Effector CD4-positive, alpha-beta T cell (primary cell): ENCODE results near the gene NR1D2.
"Not testable (repeated sequence)": the region's sequence is repeated elsewhere in the genome, so short reads cannot be mapped to it uniquely, and the experiment has no call there.

Source experiments
- DNase-seq: peaks from one replicate; pipeline ENCODE4 v3.0.0-alpha.2; 2020
- total RNA-seq: gene quantifications from one replicate; lab custom pipeline; 2026; lab: John Stamatoyannopoulos, UW

Gene NR1D2
- 227 reads per million, percentile 93 among the genes with 10 or more reads in this experiment for total RNA-seq

DNA sequence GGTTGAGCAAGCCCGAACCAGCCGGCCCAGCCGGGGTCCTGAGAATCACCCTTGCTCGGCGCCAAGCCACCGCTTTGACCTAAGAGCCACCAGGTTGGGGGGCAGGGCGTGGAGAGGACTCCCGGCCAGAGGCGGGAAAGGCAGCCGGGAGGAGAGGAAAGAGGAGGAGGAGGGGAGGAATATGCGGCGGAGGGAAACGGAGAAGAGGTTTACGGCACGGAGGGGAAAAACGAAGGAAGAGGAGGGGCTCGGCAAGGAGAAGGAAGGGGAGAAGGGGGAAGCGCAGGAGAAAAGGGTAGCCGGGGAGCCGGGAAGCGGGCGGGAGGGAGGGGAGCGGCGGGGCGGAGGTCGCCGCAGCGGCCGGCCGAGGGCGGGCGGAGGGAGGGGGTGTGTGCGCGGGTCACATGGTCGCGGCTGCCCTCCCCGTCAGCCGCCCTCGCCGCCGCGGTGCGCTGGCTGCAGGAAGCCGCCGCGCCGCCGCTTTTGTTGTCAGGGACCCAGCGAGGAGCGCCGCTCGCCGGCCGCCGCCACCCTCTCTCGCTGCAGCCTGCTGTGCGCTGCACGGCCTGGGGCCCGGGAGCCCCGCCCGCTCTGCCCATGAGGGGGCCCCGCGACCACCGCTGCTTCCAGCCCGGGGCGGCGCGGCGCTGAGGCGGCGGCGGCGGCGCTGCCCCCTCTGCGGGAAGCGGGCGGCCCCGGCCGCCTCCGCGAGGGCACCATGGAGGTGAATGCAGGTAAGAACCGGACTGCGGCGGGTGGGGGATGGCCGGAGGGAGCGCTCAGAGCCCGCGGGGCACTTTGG is at the start of gene NR1D2:
TSS of gene NR1D2 (plus strand) at position 426 of the 802 bp plus-strand sequence. CDS start at position 719, 293 bp downstream.
- peak; percentile 75 for DNase-seq

DNA sequence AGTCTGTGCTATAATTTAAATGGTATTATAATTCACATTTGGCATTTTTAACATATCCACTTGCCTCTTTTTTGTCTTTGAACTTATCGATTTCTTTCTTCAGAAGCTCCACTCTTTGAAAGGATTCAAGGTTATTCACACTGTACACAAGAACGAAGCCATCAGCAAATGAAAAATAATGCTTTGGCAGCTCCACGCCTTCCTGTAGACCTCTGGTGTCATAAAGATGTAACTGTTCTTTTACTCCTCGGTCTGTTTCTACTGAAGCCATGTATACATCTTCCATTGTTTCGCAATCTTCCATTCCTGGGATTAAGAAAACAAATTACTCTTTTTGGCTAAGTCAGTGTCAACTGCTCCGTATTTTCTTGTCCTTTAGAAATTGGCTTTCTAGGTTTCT is 44.3 kb upstream of the NR1D2 start:
- DNase-seq = no peak

DNA sequence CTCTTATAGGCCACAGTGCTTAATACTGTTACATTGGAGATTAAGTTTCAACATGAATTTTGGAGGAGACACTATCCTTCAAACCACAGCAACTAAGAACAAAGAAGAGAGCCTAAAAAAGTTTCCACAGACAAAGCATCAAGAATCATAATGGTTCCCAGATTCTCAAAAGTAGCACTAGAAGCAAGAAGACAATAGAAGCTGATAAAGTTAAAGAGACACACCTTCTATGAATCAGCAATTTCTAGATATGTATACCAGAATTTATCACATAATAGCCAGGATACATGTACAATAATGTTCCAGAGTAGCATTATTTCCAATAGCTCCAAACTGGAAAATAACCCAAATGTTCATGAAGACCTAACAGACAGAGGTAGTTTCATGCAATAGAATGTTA is 40.5 kb upstream of the NR1D2 start:
- DNase-seq = no peak

DNA sequence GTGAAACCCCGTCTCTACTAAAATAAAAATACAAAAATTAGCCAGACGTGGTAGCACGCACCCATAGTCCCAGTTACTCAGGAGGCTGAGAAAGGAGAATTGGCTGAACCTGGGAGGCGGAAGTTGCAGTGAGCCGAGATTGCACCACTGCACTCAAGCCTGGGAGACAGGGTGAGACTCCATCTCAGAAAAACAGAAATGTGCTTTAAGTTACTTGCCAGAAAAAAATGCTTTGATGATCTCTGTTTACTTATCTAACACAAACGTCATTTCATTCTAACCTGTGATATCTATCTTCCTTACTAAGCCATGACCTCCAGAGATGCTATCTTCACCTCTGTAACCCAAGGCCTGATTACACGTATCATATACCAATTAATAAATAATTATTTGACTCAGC is 35.7 kb upstream of the NR1D2 start:
- DNase-seq = no peak

DNA sequence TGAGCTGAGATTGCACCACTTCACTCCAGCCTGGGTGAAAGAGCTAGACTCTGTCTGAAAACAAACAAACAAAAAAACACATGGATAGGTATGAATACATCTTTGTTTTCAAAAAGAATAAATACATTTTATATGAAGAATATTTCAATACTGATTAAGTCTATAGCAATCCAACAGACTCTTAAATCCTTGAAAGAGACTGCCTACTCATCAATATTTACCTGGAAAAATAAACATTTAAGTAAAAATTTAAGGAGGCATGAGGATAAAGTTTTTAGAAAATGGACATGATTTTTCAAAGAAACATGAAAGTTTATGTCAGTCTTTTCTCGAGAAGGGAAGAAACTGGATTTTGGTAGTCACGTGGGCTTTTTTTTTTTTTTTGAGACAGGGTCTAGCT is 33.7 kb upstream of the NR1D2 start:
- no peak for DNase-seq

DNA sequence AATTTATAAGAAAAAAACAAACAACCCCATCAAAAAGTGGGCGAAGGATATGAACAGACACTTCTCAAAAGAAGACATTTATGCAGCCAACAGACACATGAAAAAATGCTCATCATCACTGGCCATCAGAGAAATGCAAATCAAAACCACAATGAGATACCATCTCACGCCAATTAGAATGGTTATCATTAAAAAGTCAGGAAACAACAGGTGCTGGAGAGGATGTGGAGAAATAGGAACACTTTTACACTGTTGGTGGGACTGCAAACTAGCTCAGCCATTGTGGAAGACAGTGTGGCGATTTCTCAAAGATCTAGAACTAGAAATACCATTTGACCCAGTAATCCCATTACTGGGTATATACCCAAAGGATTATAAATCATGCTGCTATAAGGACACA is 32.8 kb upstream of the NR1D2 start:
- not testable (repeated sequence) for DNase-seq

DNA sequence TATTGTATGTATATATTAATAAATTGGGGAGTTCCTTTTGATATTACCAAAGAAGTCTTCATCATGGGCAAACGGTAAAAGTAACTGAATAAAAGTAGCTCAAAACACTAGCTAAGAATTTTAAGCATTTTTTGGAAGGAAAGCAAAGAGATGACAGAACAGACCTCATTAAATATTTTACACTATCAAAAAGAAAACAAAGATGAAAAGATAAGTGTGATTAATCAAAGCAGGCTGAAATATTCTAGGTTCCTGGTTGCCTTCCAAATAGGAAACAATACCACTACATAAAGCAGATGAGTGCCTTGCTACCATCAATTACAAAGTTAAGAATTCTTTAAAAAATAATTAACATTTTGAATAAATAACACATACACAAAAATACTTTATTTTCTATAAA is 31.9 kb upstream of the NR1D2 start:
- no peak for DNase-seq

DNA sequence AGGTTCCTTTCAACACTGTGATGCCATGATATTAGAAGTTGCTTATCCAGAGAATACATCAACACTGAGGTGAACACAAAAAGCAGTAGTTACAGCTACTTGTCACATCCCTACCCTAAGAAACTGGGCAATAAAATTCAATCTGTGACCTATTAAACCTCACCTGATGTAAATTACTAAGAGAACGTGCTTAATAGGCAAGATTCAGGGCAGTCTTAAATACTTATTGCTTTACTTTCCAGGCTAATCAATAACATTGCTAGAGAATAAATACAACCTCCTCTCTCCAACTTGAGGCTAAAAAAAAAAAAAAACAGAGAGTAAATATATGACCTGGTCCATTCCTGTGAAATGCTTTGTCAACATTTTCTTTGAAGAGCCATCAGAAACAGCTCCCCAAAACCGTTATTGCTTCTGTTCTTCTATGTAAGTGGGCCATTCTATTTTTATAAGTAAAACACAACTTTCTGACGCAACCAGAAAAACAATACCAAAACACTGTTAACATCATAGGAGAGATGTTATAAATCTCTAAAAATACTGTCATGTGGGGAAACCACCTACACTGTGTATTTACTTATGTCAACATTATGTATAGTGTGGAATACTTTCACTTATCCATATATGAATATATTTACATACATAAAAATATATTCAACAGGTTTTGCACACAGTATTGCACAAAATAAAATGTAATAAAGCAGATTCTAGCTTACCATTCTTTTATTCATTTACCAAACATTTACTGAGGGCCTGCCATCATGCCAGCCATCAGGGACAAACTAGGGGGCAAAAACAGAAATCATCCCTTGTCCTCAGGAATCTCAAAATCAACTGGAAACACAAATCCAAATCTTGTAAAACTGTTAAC is 31.0 kb upstream of the NR1D2 start:
- DNase-seq = no peak

DNA sequence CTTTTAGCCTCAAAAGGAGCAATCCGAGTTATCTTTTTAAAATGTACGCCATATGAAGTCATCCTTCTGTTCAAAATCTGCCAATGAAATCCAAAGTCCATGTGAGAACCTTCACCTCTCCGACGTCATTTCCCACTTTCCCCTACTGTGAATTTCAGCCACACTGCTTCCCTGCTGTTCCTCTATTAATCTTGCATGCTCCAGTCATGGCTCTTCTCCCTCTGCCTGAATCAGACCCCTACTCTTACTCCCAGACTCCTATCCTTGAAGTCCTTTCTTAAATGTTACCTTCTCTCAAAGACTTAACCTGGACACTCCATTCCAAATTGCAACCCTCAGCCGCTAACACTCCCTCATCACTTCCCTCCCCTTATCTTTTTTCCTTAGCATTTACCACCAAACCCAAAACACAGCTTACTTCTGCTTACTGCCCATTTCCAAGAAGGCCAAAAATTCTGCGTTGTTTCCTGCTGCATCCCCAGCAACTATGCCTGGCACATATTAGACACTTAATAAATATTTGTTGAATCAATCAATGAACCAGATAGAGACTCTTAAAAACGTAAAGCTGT is 29.5 kb upstream of the NR1D2 start:
- no peak for DNase-seq

DNA sequence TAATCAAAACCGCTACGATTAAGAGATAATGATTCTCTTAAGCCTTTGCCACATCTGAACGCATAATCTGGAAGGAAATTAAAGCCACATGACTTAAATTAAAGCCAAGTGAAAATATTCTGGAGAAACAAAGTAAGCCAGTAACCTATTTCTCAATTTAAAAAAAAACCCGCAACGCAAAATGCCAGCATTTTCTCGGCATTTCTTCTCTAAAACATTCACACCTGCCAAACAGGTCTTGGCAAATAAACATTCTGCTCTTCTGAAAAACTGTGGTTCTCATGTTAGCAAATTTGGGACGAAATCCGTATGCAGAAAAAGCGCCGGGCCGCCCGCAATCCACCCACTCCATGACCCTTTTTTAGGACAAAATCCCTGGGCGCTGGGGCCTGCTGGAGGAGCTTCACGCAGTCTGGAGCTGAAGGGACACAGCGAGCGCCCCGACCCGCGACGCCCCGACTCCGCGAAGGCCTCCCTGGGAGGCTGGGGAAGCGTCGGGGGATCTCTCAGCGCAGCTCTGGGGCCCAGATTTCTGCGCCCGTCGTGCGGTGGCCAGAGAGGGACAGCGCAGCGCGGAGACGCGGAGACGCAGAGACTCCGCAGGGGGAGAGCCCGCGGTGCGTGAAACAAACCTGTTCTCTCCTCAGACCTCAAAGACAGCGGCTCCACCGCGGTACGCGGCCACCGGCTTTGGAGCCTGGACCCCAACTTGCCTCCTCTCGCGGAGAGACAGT is 28.8 kb upstream of the NR1D2 start:
- no peak for DNase-seq

DNA sequence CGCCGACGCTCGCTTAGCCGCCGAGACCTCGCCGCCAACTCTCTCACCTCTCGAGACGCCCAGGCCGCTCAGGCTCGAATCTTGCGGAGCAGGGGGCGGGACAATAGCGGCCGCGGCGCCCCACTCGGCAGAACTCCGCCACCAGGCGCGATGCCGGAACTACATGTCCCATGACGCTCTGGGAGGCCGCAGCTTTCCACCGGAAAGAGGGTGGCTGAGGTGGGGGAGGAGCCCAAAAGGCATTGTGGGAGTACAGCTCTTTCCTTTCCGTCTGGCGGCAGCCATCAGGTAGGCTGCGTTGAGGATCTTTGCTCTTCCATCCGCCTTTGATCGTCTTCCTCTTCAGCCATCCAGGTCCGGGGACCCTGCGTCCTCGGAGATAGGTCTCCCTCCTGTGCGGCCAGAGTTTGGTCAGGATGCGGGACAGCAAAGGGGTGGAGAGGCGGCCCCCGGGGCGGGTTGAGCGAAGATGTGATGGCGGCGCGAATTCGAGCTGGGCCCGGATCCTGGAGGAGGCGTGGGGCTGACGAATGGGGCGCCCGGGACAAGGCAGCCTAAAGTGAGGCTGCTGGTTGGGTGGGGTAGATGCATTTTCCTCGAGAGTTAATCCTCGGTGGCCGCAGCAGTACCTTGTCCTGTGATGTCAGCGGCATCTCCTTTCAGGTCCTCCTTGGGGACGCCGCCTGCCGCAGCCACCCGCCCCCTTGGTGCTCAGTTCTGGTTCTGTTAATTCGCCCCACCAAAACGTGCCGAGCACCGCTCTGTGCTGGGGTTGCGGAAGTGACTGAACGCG is 28.0 kb upstream of the NR1D2 start, which contains the start of the genes NKIRAS1 and RPL15:
TSS of gene NKIRAS1 (minus strand) at position 105 of the 793 bp plus-strand sequence. CDS start 6,086 bp downstream, outside the sequence.
TSS of gene RPL15 (plus strand) at position 247 of the 793 bp plus-strand sequence. CDS start 728 bp downstream, outside the sequence.
- DNase-seq = peak; percentile 98

DNA sequence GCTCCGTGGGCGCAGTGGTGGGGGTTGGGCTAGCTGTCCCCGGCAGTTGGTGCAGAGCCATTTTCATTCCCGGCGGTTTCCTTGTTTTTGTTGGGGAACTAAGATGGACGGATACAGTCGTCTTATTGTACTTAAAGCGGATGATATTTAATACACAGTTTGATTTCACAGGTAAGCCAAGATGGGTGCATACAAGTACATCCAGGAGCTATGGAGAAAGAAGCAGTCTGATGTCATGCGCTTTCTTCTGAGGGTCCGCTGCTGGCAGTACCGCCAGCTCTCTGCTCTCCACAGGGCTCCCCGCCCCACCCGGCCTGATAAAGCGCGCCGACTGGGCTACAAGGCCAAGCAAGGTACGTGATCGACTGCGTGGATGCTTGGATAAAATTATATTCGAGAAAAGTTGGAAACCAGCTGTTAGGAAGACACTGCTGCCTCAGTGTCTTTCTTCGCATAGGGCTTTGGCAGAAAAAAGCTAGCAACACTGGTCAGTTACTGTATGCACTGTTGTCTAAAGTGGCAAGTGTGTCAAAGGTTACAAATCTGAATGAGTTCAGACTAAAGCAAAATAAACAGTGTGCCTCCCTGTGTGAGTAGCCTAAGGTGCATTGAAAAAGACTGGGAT is 27.3 kb upstream of the NR1D2 start:
- not testable (repeated sequence) for DNase-seq

DNA sequence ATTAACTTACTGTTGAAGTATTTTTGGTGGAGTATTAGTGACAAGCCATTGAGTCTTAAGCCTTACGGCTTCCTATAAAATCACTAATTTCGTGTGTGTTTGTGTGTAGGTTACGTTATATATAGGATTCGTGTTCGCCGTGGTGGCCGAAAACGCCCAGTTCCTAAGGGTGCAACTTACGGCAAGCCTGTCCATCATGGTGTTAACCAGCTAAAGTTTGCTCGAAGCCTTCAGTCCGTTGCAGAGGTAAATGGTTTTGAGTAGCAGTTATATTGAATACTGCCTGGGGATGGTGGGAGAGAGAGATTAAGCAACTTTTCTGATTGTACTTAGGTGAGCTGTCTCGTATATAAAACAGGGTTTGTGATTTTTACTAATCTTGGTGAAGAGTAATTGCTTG is 26.8 kb upstream of the NR1D2 start:
- not testable (repeated sequence) for DNase-seq

DNA sequence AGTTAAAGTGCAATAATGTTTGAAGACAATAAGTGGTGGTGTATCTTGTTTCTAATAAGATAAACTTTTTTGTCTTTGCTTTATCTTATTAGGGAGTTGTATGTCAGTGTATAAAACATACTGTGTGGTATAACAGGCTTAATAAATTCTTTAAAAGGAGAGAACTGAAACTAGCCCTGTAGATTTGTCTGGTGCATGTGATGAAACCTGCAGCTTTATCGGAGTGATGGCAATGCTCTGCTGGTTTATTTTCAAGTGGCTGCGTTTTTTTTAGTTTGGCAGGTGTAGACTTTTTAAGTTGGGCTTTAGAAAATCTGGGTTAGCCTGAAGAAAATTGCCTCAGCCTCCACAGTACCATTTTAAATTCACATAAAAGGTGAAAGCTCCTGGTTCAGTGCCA is 25.5 kb upstream of the NR1D2 start:
- no peak for DNase-seq

DNA sequence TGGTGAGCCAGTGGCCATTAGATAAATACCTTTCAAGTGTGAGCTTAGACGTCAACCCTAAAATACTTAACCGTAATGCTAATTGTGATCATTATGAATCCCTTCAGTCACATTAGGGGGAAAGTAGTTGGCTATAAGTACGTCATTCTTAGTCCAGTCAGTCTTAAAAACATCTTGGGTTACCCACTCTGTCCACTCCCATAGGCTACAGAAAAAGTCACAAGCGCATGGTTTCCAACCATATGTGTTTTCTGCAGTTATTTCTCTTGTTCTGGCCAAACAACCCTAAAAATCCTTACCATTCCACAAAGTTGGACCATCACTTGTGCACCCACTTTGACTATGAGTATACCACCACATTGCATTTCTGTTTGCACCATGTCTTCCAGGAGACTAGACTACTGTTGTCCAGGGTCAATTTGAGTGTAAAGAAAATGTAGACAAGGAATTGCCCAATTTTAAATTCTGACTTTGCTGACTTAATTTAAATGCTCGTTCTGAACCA is 24.9 kb upstream of the NR1D2 start:
- no peak for DNase-seq

DNA sequence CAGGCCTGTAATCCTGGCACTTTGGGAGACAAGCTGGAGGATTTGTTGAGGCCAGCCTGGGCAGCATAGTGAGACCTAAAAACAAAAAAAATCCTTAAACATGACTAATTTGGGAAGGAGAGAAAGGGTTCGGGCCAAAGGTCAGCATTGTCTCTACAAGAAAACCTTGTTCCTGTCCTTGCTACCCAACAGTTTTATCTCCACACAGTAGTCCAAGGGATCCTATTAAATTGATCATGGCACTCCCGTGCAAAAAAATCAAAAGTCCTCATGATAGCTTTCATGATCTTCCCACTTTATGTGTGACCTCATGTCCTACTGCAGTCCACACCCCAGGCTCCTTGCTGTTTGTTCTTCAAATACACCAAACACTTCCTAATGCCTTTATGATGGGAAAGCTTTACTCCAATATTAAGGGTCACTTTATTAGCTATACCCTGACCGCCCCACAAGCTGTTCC is 24.0 kb upstream of the NR1D2 start:
- DNase-seq = no peak

DNA sequence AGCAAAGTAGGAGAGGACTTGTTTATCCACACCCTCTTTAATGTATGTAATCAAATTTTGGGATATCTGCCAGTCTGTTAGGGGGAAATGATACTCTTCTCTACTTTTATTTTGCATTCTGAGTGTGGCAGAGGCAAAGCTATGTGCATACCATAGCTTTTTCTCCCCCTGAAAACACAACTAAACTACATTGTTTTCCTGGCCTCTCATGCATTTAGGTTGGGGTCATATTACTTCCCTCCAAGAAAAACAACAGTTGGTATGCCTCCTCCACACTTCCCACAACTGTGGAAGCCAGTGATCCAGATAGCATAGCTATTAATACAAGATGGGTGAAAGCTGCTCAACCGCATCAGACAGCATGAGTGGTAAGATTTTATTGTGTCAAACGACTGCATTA is 21.3 kb upstream of the NR1D2 start:
- no peak for DNase-seq

DNA sequence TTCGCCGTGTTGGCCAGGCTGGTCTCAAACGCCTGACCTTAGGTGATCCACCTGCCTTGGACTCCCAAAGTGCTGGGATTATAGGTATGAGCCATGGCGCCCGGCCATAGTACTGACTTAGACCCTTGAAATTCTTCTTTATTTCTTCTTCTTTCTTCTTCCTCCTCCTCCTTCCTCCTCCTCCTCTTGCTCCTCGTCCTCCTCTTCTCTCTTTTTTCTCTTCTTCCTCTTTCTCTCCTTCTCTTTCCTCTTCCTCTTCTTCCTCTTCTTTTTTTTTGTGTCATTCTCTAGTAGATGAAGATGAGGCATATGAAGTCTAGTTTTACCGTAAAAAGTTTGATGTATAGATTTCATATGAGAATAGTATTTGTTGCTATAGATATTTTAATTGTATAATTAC is 18.8 kb upstream of the NR1D2 start:
- no peak for DNase-seq

DNA sequence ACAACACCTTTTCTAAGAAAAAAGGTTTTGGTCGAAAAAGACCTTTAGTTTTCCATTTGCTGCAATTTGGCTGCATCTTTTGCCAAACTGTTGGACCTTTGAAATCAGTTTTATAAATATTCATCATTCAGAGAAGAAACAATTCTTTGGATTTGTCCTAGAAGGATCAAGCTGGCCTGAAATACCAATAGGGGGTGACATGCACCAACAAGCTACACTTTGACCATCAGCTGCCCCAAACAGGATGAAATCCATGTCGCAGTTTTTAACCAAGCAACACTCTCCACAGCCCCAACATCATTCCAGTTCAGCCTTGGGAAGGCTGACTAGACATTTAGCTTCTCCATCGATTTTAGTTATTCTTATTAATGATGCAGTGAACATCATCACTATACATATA is 18.4 kb upstream of the NR1D2 start:
- no peak for DNase-seq

DNA sequence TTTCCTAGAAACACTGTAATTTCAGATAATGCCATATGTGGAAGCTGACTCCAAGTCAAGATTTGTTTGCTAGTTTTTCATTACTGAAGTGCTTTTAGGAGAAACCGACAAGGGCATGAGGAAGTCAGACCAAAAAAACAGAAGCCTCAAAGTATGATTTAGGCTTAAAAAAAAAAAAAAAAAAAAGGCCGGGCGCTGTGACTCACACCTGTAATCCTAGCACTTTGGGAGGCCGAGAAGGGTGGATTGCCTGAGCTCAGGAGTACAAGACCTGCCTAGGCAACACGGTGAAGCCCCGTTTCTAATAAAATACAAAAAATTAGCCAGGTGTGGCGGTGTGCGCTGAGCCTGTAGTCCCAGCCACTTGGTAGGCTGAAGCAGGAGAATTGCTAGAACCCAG is 16.6 kb upstream of the NR1D2 start:
- DNase-seq = no peak

DNA sequence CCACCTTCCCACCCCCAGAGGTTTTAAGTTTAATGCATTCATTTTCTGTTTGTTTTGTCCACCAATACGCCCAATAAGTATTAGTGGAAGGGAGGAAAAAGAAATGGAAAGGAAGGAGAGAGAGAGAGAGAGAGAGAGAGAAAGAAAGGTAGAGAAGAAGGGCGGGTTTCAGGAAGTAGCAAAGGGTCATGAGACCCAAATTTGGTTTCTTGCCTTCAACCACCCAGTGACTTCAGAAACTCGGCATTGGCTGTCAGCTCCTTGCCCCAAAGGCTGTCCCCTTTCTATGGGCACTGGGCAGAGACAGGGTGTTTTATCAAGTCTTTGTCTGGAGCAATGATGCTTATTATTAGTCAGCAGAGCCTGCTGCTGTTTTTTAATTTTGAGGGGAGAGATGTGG is 13.5 kb upstream of the NR1D2 start:
- DNase-seq = no peak
